ENCODE measurements around the gene ACP6. TPM values are rescaled to one million over a fixed set of nuclear protein-coding genes. Genes with fewer than 3 reads are reported as not detected.

ACP6 gene
- total RNA-seq, 2 experiments from 2014 or later, result 11.2 to 16.8 TPM

DNA sequence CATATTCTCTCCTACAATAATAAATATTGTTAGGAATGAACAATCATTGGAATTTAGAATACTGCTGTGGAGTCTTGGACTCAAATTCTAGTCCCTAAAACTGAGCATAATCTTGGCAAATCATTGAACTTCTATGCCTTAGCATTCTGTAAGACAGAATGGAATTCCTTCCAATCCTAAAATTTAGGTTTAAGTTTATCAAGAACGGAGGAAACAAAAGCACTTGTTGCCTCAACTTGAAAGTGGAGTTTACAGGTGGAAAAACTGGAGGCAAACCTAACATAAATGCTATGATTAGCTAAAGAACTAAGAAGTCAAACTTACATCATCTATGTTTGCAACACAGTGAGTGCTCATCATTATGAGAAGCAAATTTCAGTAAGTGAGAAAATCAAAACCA lies 73.3 kb downstream of the ACP6 start:
- no peak for DNase-seq
- peaks cover 22% of the 10 kb centered on the region for H3K4me1 Mint-ChIP-seq
- no peak overlapping the region for H3K4me3 Mint-ChIP-seq
- H3K27ac Mint-ChIP-seq, result no peak overlapping the region
- H3K27me3 Mint-ChIP-seq, result no peaks in the 10 kb centered on the region
- H3K9me3 Mint-ChIP-seq, result no peaks in the 10 kb centered on the region
- peaks cover 5% of the 10 kb centered on the region for H3K36me3 Mint-ChIP-seq

Other genes with a start within 250 kb of the ACP6 start
- gene BCL9, start 129.0 kb downstream of the ACP6 start, total RNA-seq, result 10 to 100 TPM; 32.2 to 32.8 TPM
- not detected for gene GJA5, start 90.1 kb upstream of the ACP6 start, total RNA-seq
- not detected for gene GJA8, start 232.3 kb upstream of the ACP6 start, total RNA-seq